ENCODE measurements around the gene SLPI. TPM values are rescaled to one million over a fixed set of nuclear protein-coding genes. Genes with fewer than 3 reads are reported as not detected.

SLPI gene
- total RNA-seq, 4 donors from 2014 or later = 1.0 to 57.4 (median 20.9) TPM

DNA sequence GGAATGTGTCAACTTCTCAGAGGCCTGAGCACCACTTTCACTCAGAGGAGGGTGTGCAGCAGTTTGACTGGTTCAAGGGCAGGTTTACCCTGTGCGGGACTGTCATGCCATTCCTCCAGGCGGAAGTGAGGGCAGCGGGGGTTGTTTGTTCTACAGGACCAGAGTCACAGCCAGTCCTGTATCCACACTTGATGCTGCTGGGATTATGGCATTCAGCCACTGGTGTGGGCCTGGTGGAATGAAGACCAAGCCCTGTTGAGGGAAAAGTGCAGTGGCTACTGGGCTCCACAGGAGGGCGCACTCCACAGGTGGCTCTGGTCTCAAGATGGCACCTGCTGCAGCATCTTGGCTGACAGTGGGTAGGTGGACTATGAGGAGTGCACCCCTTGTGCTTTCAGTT, 18.4 kb downstream of the SLPI start:
- intact Hi-C loops (cut with DNase I; ENCODE audit: low total_unique reads) = no loop called here
- Histone ChIP-seq H3K27ac (no peak overlapping the region), H3K4me1 (no peaks in the 10 kb centered on the region), H3K27me3 (no peaks in the 10 kb centered on the region), H3K4me3 (no peak overlapping the region), H3K9me3 (peaks cover 0 to 9% of the 10 kb centered on the region in 2 donors), H3K36me3 (no peaks in the 10 kb centered on the region)
- no peak for DNase-seq
- TF ChIP-seq POLR2A (IDR thresholded peaks at IDR 0.05) = no peak
- TF ChIP-seq, protein P1, sequence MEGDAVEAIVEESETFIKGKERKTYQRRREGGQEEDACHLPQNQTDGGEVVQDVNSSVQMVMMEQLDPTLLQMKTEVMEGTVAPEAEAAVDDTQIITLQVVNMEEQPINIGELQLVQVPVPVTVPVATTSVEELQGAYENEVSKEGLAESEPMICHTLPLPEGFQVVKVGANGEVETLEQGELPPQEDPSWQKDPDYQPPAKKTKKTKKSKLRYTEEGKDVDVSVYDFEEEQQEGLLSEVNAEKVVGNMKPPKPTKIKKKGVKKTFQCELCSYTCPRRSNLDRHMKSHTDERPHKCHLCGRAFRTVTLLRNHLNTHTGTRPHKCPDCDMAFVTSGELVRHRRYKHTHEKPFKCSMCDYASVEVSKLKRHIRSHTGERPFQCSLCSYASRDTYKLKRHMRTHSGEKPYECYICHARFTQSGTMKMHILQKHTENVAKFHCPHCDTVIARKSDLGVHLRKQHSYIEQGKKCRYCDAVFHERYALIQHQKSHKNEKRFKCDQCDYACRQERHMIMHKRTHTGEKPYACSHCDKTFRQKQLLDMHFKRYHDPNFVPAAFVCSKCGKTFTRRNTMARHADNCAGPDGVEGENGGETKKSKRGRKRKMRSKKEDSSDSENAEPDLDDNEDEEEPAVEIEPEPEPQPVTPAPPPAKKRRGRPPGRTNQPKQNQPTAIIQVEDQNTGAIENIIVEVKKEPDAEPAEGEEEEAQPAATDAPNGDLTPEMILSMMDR (IDR thresholded peaks at IDR 0.05) = no peak

DNA sequence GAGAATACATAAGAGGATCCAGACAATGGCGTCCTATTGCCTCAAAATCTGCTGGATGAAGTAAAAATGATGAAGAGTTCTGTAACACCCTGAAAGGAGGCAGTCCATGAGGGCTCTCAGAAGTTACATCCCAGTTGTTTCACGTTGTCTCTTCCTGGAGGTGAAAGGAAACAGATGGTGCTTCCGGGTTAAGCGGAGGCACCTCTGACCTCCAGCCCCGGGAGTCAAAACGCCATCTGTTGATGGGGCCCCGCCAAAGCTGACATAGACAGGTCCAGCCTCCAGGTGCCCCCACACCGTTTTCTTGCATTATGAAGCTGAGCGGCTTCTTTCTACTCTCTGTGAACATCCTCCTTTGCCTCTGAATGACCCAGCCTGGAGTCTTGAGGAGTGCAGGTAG, 23.7 kb downstream of the SLPI start:
- Histone ChIP-seq H3K36me3 (no peaks in the 10 kb centered on the region), H3K4me1 (no peaks in the 10 kb centered on the region), H3K9me3 (peaks cover 0 to 9% of the 10 kb centered on the region in 2 donors), H3K4me3 (no peak overlapping the region), H3K27me3 (no peaks in the 10 kb centered on the region), H3K27ac (no peak overlapping the region)
- TF ChIP-seq POLR2A (IDR thresholded peaks at IDR 0.05) = no peak
- TF ChIP-seq, protein P1 (IDR thresholded peaks at IDR 0.05) = no peak
- no peak for DNase-seq
- intact Hi-C loops (cut with DNase I; ENCODE audit: low total_unique reads) = no loop called here

DNA sequence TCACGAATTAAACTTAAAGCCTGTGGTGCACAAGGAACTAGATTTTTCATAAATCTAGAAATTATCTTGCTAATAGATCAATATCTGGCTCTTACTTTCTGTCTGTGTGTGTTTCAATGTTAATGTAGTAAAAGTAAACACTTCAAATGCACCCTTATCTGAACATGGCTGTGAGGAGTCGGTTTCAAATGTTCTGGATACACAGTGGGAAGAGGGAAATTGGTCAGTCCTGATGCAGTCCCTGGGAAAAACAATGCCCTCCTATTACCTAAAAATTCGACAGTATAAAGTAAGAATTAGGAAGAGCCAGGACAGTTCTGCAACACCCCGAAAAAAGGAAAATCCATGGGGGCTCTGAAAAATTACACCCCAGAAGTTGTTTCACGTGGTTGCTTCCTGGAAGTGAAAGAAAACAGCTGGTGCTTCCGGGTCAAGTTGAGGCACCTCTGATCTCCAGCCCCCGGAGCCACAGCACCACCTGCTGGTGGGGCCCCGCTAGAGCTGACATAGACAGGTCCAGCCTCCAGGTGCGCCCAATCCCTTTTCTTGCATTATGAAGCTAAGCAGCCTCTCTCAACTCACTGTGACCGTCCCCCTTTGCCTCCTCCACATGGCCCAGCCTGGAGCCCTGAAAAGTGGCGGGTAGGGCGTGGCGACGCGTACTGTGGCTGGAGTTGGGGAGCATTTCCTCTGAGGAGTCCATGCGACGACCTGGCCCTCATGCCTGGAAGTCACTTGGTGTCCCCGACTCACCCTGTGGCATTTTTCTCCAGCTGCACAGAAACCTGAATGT, 24.9 kb downstream of the SLPI start:
- Histone ChIP-seq H3K36me3 (no peaks in the 10 kb centered on the region), H3K4me3 (no peak overlapping the region), H3K27ac (no peak overlapping the region), H3K9me3 (peaks cover 0 to 4% of the 10 kb centered on the region in 2 donors), H3K27me3 (no peaks in the 10 kb centered on the region), H3K4me1 (no peaks in the 10 kb centered on the region)
- TF ChIP-seq, protein P1 (IDR thresholded peaks at IDR 0.05) = no peak
- no peak for TF ChIP-seq POLR2A (IDR thresholded peaks at IDR 0.05)
- intact Hi-C loops (cut with DNase I; ENCODE audit: low total_unique reads) = no loop called here
- DNase-seq = no peak

DNA sequence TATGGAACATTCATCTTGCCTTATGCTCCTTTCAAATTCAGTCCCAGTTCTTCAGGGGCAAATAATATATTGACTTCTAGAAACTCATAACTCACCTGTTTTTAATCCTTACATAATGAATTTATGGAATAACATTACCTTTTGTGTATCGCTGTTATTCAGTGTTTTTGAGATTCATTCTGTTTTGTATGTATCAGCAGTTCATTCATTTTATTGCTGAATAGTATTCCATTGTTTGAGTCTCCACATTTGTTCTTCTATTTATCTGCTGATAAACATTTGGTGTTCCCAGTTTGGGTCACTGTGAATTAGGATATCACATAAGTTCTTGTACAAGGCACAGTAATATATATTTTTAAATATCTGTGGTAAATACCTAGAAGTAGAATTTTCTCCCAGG, 28.1 kb downstream of the SLPI start:
- Histone ChIP-seq H3K27ac (no peak overlapping the region), H3K9me3 (no peaks in the 10 kb centered on the region), H3K36me3 (no peaks in the 10 kb centered on the region), H3K4me3 (no peak overlapping the region), H3K27me3 (no peaks in the 10 kb centered on the region), H3K4me1 (no peaks in the 10 kb centered on the region)
- no peak for TF ChIP-seq POLR2A (IDR thresholded peaks at IDR 0.05)
- TF ChIP-seq, protein P1 (IDR thresholded peaks at IDR 0.05) = no peak
- intact Hi-C loops (cut with DNase I; ENCODE audit: low total_unique reads) = no loop called here
- DNase-seq = no peak

DNA sequence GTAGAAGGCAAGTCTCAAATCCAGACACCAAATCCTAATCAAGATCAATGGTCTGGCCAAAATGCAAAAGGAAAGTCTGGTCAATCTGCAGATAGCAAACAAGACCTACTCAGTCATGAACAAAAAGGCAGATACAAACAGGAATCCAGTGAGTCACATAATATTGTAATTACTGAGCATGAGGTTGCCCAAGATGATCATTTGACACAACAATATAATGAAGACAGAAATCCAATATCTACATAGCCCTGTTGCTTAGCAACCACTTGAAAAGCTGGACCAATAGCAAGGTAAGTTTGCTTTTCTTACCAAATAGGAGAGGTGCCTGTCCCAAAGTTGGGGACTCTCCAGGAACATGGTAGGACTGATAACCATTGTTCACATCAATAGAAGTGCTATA, 31.2 kb downstream of the SLPI start:
- Histone ChIP-seq H3K27me3 (no peaks in the 10 kb centered on the region), H3K4me1 (no peaks in the 10 kb centered on the region), H3K36me3 (no peaks in the 10 kb centered on the region), H3K9me3 (no peaks in the 10 kb centered on the region), H3K4me3 (no peak overlapping the region), H3K27ac (no peak overlapping the region)
- DNase-seq = no peak
- TF ChIP-seq, protein P1 (IDR thresholded peaks at IDR 0.05) = no peak
- TF ChIP-seq POLR2A (IDR thresholded peaks at IDR 0.05) = no peak
- intact Hi-C loops (cut with DNase I; ENCODE audit: low total_unique reads) = no loop called here
